HK-2 (cell line): ENCODE results near the gene STK39.
"Not testable (repeated sequence)": the region's sequence is repeated elsewhere in the genome, so short reads cannot be mapped to it uniquely, and the experiment has no call there.

Experiments
- DNase-seq: peaks from one replicate; pipeline ENCODE4 v3.0.0-alpha.2; 2018; ENCODE audit not compliant: unreplicated experiment

Gene STK39

GRCh38 chr2:168089200-168089599 is 158.2 kb downstream of the STK39 start:
- no peak for DNase-seq

DNA sequence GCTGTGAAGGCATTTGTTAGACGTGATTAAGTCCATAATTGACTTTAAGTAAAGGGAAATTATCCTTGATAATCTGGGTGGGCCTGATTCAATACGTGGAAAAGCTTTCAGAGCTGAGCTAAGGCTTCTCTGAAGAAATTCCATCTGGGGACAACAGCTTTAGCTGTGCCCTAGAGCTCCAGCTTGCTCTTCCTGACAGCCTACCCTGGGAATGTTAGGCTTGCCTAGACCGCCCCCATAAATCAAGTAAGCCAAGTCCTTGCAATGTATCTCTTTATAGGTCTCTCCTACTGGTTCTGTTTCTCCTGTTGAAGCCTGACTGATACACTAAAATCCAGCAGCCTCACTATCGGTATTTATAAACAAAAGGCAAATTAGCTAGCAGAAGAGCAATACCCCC is 160.0 kb downstream of the STK39 start:
- no peak for DNase-seq

GRCh38 chr2:168086851-168087250 is 160.5 kb downstream of the STK39 start:
- DNase-seq = no peak

DNA sequence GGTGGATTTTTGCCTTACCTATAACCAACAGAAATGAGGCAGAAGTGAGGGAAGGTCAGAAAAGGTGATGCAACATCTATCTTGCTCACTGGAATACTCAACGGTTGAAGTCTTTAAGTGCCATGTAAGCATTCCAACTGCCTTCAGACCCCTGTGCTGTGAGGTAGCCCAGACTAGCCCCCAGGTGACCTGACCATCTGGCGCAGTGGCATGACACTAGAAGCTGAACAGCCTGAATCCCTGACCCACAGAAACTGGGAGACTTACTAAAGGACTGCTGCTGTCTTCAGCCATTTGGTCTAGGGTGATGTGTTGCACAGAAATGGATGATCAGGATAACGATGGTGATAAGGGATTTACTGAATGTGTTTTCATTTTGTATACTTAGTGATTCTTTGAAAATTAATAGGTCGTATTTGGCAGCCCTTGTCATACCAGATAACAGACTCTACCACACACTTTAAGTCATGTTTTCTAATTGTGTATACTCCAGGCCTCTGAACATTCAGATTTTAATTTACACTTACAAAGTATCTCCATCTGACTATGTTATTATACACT is 161.5 kb downstream of the STK39 start:
- no peak for DNase-seq

DNA sequence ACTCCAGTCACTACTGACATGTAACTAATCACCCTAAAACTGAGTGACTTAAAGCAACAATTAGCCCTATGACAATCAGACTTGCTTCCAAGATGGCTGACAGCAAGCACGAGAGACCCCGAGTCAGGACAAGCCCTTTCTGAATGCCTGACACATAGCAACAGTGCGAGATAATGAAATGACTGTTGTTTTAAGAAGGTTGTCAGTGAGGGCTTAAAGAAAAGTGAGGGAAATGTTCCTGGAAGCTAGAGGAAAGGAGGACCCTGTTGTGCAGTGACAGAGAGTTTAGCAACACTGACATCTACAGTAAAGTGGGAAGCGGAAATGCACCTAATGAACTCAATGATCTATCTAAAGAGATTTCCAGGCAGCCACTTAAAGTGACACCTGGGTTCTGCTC is 163.1 kb downstream of the STK39 start:
- no peak for DNase-seq

- not testable (repeated sequence) for DNase-seq
Measured at GRCh38 chr2:168081452-168081851, 165.9 kb downstream of the STK39 start.

DNA sequence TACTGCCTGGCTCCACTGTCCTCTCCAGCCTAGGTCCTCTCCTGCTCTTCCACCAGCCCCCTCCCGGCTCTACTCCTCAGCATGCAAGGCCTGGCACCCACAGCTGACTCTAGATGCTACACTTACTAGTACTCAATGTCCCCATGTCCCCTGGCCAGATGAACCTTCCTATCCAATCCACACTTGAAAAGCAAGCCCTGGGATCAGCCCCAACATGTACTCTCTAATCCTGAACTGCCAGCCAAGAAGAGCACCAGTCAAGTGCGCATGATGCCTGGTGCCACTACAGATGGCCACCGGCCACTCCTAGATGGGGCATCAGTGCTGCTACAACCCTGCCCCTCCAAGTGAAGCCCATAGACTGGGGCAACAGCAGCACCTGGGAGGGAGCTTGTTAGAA is 168.2 kb downstream of the STK39 start:
- DNase-seq = no peak

DNA sequence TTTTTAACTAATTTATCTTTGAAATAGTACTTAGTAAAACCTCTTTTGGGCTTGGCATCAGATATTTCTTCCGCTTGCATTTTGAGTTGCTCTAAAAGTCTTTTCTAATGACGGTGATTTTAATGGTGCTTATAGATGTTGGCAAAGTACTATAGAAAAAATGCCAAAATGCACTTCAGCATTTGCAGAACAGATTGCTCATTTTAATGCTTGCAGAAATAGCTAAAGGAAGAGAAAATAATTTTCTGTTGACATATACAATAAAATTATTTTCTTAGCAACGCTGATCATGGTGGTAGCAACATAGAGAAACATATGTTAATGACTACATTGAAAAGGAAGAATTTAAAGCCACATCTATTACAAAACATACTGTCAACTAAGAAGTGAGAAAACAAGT is 170.7 kb downstream of the STK39 start:
- no peak for DNase-seq

- DNase-seq = no peak
Measured at GRCh38 chr2:168075446-168075845, 171.9 kb downstream of the STK39 start.

DNA sequence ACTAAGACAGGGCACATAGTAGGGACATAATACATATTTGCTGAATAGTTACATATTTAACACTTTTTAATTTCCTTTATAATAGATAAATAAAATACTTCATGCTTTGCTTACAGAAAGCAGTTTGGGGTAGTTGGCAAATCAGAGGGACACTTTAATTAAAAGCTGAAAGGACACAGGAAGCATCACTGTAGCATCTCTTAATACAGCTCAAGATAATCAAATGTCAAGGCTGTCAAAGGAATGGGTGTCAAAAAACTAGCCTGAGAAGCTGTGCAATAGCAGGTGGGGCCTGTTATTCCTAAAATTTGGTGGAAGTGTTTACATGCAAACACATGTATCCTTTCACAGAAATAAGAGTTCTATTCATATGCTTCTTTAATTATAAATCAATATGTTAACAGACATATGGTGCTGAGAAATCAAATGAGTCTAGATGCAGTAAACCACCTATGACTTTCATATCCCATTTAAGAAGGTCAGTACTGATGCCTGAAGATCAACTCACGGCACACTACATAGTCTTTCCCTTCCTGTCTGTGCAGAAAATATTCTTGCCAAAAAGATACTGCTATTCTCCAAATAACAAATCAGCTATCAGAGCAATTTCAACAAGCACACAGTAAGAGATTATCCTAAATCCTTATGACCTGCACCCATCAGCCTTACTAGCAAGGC is 174.6 kb downstream of the STK39 start:
- no peak for DNase-seq

- DNase-seq = no peak
Measured at GRCh38 chr2:168064011-168064998, 183.1 kb downstream of the STK39 start.

DNA sequence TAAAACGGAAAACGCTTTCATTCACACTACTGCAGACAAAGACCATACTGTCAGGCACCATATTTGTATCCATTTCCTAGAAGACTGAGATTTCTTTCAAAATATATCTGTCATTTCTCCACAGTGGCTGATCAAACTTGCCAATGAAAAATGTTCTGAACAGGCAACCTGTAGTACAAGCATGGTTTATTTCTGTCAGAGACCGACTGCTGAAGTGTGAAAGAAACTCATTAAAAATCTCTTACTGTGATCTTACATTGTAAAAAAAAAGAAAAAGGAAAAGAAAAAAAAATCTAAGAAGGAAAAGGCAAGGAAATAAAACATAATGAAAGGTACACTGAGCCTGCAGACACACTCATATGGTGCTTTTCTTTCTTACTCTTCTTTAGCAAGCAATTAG is 184.5 kb downstream of the STK39 start:
- no peak for DNase-seq

- DNase-seq = no peak
Measured at GRCh38 chr2:168062054-168062453, 185.3 kb downstream of the STK39 start.

DNA sequence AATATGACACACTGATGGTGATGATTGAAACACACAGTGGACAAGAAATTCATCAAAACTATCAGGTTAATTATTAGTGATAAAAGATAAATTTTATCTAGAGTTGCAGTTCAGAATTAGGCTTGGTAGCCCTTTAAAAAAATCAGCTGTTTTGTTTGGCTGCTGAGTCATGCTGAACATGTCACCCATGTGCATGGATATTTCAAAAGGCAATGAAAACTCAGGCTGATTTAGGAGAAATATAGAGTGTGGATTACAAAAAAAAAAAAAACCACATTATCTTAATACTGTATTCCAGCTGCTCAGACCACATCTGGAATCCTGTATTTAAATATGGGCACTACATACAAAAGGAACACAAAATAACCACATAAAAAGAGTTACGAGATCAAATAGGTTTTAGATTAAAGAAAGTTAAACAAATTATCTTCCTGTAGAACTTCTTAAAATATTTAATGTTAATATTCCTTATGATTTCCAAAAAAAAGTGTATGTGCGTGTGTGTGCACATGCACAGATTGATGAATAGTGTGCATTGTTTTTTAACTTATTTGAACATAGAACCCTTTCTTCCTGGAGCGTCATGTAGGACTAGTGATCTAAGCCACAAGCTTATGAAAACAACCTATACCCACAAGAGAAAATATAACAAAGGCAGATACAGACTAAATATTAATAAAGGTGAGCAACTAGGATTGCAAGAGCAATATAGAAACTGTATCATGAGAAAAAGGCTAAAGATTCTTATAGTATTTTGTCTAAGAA is 186.2 kb downstream of the STK39 start:
- DNase-seq = no peak

DNA sequence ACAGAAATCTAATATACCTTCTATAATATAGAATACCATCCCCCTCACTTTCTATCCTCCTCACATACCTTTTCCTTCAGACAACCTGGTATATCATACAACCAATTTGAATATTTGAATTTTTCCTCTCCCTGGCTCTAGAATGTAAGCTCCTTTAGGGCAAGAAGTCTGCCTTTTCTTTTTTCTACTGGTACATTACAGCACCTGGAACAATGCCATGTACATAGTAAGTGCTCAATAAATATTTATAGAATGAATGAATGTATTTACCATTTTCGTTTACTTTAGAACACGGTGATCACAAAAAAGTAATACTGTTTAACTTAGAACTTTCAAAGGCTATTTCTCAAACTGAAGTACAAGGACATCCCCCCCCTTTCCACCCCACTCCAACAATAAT is 187.6 kb downstream of the STK39 start:
- DNase-seq = no peak

GRCh38 chr2:168058675-168059074 is 188.7 kb downstream of the STK39 start:
- DNase-seq = no peak

GRCh38 chr2:168056242-168056787 is 191.1 kb downstream of the STK39 start:
- DNase-seq = no peak

DNA sequence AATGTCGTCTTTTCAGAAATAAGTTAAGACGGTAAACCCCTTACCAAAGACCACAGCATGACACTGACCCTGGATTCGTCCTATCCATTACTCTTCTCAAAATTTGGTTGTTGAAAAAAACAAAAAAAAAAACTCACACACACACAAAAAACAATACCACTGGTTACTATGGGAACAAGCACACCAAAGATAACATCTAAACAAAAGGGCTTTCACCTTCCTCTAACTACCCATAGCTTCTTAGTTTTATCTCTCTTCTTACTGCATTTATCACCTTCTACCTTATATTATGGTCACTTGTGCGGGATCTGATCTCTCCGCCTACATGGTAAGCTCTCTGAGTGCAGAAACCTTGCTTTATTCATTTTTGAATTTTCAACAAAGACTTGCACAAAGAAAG is 192.7 kb downstream of the STK39 start:
- DNase-seq = no peak

DNA sequence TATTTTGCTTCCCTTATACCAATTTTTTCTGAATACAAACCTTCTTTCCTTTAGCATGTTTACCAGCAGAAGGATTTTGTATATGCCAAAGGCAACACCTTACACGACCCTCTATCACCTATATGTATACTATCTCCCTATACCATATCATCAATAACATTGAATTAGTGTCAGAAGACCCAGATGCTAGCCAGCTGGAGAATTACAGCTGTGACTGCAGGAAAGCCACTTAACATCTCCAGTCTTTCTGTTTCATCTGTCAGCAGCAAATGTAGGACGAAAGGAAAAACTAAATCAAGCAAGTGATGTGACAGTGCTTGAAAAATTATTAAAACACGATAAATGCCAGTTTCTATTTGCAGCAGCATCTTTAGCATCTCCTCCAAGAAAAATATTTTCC is 193.7 kb downstream of the STK39 start:
- DNase-seq = no peak

GRCh38 chr2:168052773-168053172 is 194.6 kb downstream of the STK39 start:
- DNase-seq = no peak

DNA sequence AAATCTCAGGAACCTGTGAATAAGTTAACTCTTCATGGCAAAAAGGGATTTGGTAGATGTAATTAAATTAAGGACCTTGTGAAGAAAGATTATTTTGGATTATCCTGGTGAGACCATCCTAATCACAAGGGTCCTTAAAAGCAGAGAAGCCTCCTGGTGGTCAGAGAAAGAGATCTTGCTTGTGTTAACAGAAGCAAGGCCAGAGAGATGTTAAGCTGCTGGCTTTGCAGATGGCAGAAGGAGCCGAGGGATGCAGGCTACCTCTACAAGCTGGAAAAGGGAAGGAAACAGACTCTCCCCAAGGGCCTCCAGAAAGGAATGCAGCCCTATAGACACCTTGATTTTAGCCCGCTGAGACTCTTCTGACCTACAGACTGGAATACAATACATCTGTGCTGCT is 197.0 kb downstream of the STK39 start:
- DNase-seq = no peak

GRCh38 chr2:168049609-168050008 is 197.8 kb downstream of the STK39 start:
- DNase-seq = no peak
